NCI-H748 (cell line): Measurements from ENCODE around the gene PRAMEF4.
"Not testable (repeated sequence)": the region's sequence is repeated elsewhere in the genome, so short reads cannot be mapped to it uniquely, and the experiment has no call there.

Experiments
- DNase-seq: peaks from one replicate; lab custom pipeline; 2025; ENCODE audit not compliant: unreplicated experiment; lab: John Stamatoyannopoulos, UW

The PRAMEF4 gene

GRCh38 chr1:12886101-12886500, at the start of gene PRAMEF4:
Gene PRAMEF4 (minus strand): TSS chr1:12886201. CDS start chr1:12883394, 2,807 bp downstream.
- DNase-seq: not testable (repeated sequence)

DNA sequence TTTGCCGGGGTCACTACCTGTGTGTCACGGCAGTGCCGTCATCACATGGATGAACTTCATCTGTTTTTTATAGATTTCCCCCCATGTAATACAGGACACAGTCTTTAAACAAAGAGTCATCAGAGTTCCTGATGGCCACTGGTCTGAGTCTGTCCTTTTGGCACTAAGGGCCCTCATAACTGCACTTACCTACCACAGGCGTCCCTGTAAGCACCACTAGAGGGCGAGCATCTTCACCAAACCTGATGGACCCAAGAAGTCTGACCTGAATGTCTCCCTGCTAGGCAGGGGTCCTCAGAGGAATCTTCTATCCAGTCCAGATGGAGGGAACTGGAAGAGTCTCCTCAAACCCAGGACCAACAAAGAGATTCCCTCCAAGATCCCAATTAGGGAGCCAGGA, 38.4 kb upstream of the PRAMEF4 start:
- DNase-seq: not testable (repeated sequence)

DNA sequence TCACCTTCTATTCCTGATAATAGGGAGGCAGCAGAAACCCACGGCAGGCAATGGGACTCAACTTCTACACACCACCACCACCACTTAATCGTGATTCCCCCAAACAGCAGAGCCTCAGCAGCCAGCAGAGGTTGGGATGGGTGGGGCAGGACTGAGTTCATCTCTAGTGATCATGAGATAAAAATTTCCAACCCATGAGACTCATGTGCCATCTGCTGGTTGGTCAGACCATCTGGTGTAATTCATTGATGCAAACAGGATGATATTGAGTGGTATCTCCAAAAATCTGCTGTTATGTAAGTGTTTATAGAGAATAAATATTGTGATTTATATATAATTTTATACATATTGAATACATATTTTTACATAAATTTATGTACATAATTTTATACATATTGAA, 35.7 kb upstream of the PRAMEF4 start:
- DNase-seq: not testable (repeated sequence)

- not testable (repeated sequence) for DNase-seq
Observed at GRCh38 chr1:12916310-12916709, 30.3 kb upstream of the PRAMEF4 start, which contains the start of gene PRAMEF7. Gene PRAMEF7 (plus strand): TSS chr1:12916610. CDS start chr1:12917693, 1,083 bp downstream.

GRCh38 chr1:12903793-12904572, 18.0 kb upstream of the PRAMEF4 start:
- not testable (repeated sequence) for DNase-seq

DNA sequence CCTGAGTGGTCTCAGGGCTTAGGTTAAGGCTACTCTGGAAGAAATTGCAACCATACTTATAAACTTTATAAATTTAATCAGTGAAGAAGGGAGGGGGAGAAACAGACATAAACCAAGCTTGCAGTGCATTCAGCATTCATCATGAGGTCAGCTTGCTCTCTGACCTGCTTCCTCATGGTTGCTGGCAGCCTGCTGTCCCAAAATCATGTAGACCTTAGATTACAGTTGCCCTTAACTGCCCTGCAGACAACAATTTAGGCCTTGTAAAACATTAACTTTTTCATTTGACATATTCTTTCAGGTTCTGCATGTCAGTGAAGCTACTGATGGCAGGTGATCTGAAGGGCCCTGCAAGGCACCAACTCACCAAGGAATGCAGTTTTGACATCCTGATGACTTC, 13.2 kb upstream of the PRAMEF4 start:
- DNase-seq: not testable (repeated sequence)

- DNase-seq: not testable (repeated sequence)
Observed at GRCh38 chr1:12898170-12898569, 12.2 kb upstream of the PRAMEF4 start, which contains the start of gene PRAMEF10. Gene PRAMEF10 (minus strand): TSS chr1:12898270. CDS start chr1:12895847, 2,423 bp downstream.

DNA sequence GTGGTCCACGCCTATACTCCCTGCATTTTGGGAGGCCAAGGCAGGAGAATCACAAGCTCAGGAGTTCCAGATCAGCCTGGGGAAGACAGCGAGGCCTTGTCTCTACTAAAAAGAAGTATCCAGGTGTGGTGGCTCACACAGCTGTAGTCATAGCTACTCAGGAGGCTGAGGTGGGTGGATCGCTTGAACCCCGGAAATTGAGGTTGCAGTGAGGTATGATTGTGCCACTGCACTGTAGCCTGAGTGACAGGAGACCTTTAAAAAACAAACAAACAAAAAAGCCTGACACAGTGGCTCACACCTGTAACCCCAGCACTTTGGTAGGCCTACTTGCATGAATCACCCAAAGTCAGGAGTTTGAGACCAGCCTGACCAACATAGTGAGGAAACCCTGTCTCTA, 7.5 kb downstream of the PRAMEF4 start:
- not testable (repeated sequence) for DNase-seq

DNA sequence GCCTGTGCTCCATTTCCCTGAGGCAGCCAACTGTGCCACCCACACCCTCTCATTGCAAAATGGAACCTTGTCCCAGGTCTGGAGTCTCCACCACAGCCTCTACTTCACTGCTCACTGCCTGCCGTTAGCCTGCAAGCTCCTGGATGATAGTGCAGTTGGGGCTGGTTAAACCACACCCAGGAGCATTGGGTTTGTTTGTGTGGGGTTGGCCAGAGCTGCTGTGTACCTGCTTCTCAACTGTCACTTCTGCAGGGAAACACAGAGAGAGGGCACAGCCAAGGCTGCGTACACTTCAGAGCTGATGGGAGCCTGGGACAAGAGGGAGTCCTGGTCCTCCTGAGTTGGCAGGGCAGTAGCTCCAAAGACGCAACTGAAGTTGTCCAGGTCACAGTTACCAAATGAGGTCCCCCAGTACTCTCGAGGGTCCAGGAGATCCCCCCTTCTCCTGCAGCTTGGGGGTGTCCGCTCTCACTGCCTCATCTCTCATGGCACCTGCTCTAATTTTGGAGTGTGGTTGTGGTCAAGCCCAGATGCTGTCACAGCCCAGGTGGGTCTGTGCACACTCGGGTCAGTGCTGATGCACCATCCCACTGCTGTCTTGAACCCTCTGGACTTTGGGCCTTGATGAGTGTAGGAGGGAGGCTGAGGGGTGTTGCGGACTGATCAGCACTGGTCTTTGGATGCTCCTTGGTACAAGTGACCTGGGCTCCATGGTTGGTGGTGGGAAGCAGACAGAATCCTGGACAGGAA, 22.7 kb downstream of the PRAMEF4 start:
- DNase-seq: not testable (repeated sequence)

GRCh38 chr1:12856786-12857185, 29.2 kb downstream of the PRAMEF4 start, which contains the start of gene PRAMEF2:
Gene PRAMEF2 (plus strand): TSS chr1:12857086. CDS start chr1:12859010, 1,924 bp downstream.
- not testable (repeated sequence) for DNase-seq

GRCh38 chr1:12851779-12852178, 34.2 kb downstream of the PRAMEF4 start:
- DNase-seq: no peak

DNA sequence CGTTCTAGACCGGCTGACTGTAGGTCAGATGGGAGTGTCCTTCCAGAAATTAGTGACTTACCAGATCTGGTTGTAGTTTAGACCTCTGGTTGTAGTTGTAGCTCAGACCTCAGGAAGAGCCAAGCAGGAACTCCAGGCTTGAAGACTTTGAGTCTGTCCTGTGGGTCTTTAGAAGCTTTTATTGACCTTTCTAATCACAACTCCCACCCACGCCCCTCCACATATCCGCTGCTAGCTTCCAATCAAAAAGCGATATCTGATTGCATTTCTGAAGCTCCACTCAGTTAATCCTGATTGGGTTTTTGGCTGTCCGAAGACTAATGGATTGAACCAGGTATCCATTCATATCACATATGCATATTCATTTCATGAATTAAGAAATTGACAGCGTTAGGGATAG, 37.4 kb downstream of the PRAMEF4 start, which contains the start of gene HNRNPCL1:
Gene HNRNPCL1, minus strand, starts transcription at position 101 of the 400 bp plus-strand sequence. CDS start 431 bp downstream, outside the sequence.
- DNase-seq: not testable (repeated sequence)

GRCh38 chr1:12833251-12833650, 52.8 kb downstream of the PRAMEF4 start:
- not testable (repeated sequence) for DNase-seq

- not testable (repeated sequence) for DNase-seq
Observed at GRCh38 chr1:12831310-12831709, 54.7 kb downstream of the PRAMEF4 start, which contains the start of gene PRAMEF11. Gene PRAMEF11 (minus strand): TSS chr1:12831410. CDS start chr1:12828789, 2,621 bp downstream.
